HG02763 (cell line): ENCODE results near the gene RNF220.

Experiments
- ATAC-seq: cut with Tn5 transposase; IDR thresholded peaks from one replicate; pipeline ENCODE4 v1.9.1; 2021; ENCODE audit warnings: mild to moderate bottlenecking, moderate library complexity; ENCODE audit not compliant: unreplicated experiment

The RNF220 gene

DNA sequence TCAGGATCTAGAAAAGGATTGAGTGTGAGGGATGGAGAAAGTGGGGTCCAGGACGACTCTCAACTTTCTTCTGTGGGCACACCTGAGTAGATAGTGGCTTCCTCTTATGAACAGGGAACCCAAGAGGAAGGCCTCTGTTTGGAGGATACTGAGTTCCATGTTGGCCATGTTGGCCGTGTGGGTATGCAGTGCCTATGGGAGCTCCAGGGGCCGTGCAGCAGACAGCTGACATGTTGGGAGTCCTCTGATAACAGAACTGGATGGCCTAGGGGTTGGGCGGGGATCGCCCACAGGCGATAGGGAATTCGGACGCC lies 226.2 kb downstream of the RNF220 start:
- no peak for ATAC-seq

GRCh38 chr1:44631647-44632539 lies 226.8 kb downstream of the RNF220 start:
- peak; percentile 71 for ATAC-seq

DNA sequence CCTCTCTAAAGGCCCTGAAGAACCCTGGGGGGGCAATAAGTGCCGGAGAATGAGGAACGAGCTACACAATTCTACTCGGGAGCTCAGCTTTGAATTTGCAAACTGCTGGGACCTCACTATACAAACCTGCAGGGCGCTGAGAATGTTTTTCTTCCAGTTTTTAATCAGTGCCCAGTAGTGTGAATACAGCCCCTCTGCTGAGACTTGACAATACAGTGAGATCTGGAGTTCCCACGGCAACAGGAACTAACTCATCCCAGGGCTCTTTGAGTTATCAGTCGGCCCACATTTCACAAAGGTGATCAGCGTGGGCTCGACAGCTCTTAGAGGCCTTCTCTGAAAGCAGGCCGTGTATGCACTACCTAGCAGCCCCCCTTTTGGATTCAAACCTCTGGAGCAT lies 227.5 kb downstream of the RNF220 start:
- no peak for ATAC-seq

DNA sequence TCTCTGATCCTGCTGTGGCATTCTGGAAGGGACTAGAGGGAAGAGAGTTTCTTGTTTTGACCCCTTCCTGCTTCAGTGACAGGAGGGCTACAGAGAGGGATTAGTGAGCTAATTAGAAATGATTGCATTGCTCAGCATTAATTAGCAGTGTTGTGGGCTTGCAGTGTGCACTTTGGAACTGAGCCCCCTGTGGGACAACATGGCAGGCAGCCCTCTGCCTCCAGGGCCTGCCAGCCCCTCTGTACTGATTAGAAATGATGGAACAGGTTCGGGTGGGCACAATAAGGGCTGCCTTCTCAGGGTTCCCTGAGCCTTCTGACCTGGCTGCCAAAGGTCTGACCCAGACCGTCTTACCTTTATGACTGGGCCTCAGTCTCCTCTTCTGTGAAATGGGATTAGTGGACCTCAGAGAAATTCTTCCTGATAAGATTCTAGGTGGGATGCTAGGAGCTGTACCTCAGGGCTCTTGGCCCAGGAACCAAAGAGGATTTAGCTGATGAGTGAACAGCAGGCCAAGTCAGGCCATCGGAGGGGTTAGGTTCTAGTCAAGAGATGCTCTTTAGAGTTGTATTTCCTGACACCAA lies 229.6 kb downstream of the RNF220 start:
- ATAC-seq: no peak

- ATAC-seq: no peak
Measured at GRCh38 chr1:44635439-44635838, 230.4 kb downstream of the RNF220 start.

DNA sequence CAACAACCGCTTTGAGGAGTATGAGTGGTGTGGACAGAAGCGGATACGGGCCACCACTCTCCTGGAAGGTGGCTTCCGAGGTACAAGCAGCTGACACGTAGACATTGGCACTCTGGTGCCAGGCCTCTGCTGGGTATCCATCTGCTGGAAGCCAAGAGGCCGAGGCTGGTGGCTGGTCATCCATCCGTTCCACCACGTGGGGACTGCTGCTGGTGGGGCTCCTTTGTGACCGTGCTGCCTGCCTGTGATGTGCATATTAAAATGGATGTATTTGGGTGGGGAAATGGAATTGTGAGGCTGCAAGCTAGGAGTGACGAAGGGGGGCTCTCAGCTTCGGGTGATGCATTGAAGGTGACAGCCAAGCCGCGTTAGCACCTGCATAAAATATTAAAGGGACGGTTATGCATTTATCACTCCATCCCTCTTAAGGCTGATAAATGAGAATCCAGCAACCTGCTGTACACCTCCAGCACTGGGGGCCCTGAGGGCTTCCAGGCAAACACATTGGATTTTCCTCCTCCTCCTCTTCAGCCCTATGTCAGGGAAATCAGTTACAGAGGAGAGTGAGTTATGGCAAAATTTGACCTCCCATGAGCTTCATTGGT lies 231.1 kb downstream of the RNF220 start:
- ATAC-seq: no peak

DNA sequence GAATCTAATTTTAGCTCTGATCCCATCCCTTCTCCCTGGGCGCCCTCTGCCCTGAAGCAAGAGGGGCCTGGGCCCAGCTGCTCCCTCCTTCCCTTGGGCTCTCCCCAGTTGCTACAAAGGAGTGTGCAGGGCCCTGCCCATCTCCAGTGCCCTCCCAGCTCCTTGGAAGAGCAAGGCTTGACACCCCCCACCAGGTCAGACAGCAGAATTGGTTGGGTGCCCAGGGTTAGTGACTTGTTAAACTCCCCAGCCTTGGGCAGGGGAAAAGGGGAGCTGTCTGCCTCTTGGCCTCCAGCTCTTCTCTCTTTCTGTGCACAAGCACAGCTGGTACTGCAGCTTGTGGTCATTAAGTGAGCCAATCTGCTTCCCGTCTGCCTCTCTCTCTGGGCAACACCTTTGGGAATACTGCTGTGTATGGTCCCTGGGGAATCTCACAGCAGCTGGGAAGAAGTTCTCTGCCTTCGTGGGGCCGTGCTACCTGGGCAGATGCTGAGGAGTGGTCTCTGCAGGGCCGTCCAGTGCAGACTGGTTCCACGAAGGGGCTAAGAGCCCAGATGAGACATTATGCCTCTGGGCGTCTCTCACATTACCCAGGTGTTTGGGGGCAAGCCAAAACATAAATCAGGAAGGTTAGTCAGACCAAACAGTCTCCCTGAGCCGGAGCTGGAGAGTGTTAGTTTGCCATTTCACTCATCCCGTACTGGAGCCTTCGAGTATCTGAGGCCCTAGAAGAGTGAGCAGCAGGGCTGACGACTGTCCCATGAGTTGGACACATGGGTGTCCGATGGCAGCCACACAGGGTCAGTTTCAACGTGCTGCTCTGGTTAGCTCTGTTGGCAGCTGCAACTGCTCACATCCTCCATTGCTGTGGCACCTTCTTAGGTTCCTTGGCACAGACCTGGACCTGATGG lies 231.9 kb downstream of the RNF220 start:
- ATAC-seq: no peak

DNA sequence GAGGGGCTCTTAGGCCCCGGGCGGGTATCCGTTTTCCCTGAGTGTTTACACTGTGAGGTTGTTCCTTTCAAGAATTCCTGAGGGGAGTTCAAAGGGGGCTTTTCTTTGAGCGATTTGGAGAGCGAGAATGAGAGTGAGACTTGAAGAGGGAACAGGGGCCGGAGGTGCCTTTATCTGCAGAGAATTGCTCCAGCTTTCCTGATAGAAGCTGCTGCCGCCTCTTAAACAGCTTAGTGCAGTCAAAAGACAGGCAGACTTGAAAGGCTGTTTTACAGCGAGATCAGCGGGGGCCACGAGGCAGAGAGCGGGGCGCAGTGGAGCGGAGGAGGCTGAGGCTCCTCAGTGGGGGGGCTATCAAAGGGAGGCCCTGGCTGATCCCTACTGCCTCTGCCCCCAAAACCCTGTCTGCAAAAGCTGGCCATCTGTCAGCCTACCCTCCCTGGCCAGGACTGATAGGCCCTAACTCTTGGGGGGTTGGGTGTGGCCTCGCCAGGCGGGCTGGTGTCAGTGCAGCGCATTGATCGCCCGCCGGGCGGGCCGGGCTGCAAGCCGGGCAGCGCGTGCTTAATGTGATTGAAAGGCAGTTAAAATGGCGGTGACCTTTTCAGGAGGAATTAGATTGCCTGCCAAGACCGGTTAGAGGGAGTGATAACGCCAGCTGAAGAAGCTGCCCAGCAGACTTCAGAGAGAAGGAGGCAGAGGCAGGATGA lies 232.8 kb downstream of the RNF220 start:
- ATAC-seq: no peak

DNA sequence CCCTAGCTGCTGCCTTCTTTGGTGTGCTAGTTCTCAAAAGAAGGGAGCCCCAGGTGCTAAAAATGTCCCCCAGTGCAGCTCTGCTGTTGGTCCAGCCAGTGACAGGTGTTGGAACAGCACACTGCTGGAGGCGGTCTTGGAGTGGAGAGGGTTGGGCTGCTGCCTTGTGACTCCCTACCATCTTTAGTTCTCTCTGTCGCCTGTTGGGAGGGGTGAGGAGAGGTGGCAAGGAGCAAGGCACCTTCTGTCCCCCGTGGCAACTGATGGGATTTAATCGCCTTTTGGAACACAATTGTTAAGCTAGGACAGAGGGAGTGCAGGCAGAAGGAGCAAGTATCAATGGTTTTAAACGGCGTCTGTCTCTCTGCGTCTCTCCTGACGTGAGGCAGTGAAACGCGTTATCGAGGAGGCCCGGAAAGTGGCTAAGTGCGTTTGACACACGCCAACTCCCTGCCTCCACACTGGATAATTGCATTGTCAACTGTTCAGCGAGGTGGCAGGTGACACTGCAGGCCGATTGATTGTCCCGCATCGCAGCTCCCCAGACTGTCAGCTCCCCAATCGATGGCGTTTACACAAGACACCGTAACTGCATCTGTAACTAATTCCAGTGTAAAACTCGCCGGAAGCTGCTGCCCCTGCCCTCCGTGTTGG lies 235.3 kb downstream of the RNF220 start:
- no peak for ATAC-seq

GRCh38 chr1:44641126-44642102 lies 236.4 kb downstream of the RNF220 start:
- ATAC-seq: no peak

GRCh38 chr1:44642255-44642654 lies 237.2 kb downstream of the RNF220 start:
- no peak for ATAC-seq

GRCh38 chr1:44642925-44643324 lies 237.9 kb downstream of the RNF220 start:
- no peak for ATAC-seq

DNA sequence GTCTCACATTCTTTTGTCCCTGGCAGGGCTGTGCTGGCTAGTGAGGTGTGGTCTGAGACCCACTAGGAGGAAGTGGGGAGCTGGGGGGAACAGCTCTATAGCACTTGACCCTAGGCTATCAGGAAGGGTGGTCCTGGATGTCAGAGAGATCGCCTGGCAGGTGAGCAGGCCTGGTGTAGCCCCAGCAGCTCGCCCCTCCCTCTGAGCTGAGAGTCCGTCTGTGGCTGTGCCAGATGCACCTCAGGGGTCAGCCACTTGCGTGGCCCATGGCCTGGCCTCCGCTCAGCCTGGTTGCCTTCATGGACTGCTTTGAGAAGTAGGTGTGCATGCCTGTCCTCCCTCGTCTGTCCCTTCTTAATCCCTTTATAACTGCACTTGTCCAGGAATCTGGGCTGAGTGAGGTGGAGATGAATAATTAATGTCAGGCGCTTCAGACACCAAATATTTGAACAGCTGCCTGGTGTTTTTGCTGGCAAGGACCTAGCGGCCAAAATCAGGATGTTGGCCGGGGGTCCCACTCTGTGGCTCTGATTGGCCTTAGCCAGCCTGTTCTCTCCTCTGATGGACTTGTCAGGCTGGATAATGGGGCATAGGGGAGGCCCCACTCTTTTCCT lies 238.8 kb downstream of the RNF220 start:
- no peak for ATAC-seq

- ATAC-seq: no peak
Measured at GRCh38 chr1:44644806-44645205, 239.8 kb downstream of the RNF220 start.

DNA sequence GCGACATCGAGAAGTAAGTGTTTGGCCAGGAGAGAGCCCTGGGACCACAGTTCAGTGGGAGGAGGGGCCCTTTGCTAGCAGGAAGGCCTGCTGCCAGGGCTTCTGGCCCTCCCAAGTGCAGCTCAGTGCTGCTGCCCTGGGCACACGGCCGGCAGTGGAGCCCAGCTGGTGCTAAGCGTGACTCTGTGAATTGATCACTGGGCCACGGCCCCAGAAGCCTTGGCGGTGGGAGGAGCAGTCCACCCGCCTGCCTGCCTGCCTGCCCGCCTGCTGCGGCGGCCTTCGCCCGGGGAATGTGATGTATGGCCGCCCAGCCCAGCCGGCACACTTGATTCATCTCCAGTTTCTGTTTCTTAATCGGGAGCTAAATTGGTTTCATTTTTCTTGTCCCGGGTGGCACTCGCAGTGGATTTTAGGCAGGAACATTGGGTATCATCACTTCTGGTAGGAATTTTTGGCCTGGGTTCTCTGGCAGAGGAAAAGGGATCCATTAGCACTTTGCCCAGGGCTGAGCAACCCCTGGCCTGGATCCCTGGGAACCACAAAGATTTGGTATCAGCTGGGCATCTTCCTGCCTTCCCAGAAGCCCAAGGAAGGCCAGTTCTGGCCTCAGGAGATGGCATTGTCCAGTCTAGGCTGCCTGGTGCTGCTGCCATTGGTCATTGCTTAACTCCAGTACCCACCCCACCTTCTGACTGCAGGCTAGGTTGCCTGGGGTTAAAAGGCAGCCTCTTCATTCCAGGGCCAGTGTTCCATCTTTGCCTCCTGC lies 240.6 kb downstream of the RNF220 start:
- no peak for ATAC-seq

DNA sequence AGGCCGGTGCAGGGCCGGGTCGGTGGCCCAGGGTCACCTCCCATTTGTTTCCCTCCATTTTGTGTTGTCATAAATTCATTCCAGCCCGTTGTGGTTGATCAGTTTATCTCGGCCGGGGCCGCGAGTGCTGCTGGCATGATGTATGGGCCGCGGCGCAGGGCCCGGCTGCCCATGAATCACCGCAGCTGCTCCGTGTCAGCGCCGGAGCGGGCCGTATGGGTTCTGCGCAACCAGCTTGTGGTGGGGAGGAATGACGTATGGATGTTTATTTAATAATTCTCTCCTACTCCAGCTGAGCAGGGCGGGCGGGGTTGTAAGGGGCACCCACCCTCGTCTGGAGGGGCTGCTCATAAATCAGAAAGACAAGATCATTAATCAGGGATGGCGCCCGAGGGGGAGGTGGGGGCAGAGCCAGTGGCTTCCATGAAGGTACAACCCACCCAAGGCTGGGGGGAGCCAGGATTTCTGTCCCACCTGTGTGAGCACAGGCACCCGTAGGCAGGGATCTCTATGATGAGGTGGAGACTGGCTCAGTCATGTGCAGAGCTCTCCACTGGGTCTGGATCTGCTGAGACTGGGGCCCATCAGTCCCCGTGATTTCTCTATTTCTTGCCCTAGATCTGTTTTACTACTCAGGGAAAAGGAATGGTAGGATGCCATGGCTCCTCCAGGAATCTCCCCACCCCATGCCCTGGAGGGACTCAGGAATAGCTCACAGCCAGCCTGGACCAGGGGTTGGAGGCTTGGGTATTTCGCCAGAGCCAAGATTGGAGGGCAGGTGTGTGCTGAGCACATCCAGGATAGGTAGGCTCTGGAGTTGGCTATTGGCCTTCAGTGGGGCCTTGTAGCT lies 241.4 kb downstream of the RNF220 start:
- ATAC-seq: no peak

DNA sequence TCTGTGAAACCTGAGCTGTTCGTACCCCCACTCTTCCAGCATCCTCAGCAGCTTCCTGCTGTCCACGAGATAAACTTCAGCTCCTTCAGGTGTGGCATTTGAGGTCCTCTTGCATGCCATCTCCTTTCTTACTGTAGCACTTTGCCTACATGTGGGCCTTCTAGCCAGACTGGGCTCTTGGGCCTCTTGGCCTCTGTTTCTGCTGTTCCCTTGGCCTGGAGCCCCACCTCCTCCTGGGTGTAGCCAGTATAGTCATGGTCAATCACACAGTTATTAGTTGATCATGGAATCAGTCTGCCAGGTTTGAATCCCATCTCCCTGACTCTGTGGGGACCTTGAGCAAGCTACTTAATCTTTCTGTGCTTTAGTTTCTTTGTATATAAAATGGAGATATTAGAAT lies 242.8 kb downstream of the RNF220 start:
- no peak for ATAC-seq
